NCI-H128 (cell line): Measurements from ENCODE around the gene PLPPR3.
A peak's percentile ranks its signal among the peaks of the same experiment; 100 is the strongest.

ENCODE experiments used
- DNase-seq: peaks from one replicate; lab custom pipeline; 2025; ENCODE audit not compliant: unreplicated experiment; lab: John Stamatoyannopoulos, UW

Gene PLPPR3

DNA sequence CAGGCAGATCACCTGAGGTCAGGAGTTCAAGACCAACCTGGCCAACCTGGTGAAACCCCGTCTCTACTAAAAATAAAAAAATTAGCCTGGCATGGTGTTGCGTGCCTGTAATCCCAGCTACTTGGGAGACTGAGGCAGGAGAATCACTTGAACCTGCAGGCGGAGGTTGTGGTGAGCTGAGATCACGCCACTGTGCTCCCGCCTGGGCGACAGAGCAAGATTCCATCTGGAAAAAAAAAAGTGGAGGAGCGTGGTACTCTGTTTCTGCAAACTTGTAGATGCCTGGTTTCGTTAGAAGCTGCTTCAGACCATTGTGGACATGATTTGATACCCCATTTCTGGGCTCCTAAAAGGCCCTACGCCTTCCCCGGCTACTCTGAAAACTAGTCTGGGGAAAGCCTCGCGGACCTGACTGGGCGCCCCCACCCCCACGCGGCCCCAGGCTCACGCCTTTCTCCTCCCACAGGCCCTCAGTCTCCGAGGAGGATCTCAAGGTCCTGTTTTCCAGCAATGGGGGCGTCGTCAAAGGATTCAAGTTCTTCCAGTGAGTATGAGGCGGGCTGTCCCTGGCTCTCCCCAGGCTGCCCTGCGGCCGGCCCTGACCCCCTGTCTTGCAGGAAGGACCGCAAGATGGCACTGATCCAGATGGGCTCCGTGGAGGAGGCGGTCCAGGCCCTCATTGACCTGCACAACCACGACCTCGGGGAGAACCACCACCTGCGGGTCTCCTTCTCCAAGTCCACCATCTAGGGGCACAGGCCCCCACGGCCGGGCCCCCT lies 11.5 kb downstream of the PLPPR3 start:
- no peak for DNase-seq

DNA sequence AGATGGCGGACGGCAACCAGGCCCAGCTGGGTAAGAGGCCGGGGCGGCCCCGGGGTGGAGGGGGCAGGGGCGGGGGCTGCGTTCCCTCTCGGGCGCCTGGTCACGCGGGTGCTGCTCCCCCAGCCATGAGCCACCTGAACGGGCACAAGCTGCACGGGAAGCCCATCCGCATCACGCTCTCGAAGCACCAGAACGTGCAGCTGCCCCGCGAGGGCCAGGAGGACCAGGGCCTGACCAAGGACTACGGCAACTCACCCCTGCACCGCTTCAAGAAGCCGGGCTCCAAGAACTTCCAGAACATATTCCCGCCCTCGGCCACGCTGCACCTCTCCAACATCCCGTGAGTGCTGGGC lies 13.4 kb downstream of the PLPPR3 start:
- no peak for DNase-seq

DNA sequence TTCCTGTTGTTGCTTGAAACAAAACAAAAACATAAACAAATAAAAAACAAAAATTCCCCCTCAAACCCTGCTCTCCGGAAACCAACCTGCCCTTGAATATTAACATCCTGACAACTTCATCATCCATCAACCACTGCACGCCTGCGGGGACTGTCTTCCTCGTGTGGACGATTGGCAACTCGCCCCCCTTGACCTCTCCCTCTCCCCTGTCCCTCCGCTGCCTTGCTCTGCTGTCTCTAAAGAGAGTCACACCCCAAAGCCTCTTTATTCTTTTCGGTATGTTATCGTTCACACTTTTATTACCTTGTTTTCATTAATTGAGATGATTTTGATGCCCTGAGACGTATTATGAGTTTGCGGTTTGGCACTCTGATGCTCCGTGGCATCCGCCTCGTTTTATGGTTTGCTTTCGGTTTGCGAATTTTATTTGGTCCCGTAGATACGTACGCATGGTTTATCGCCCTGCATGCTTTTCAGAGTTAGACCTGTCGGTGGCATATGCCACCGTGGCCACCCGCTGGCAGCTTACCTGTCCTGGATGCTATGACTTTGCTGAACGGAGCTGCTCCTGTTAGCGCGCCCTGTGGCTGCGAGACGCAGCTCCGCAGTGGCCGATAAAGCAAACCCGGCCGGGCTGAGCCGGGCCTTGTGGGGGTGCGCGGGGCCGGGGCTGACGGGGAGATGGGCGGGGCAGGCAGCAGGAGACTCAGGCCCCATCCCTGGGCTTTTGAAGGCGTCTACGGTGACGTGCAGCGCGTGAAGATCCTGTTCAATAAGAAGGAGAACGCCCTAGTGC lies 13.9 kb downstream of the PLPPR3 start:
- no peak for DNase-seq

DNA sequence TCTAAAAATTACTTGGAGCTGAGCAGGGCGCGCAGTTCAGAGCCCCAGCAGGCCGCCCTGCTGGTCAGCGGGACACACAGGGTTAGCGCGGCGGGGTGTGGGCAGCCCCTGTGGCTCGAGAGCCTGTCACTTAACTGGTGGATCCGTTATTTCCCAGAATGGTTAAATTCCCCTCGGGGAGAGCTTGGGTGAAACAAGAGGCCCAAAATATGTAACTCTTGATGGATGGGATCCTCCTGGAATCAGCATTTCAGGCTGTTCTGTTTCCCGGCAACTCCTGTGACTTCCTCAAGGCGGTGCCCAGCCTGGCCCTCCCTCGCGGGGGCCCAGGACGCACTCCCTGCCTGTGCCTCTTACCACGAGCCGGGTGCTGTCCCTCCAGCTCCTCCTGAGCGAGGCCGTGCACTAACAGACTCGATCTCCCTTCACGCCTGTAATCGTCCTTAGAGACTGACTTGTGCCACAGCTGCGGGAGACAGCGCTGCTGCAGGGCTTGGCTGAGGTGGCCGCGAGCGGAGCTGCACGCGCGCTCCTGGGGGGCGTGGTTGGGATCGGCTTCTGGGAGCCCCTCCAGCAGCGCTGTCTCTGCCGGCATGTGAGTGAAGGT lies 14.8 kb downstream of the PLPPR3 start:
- no peak for DNase-seq

DNA sequence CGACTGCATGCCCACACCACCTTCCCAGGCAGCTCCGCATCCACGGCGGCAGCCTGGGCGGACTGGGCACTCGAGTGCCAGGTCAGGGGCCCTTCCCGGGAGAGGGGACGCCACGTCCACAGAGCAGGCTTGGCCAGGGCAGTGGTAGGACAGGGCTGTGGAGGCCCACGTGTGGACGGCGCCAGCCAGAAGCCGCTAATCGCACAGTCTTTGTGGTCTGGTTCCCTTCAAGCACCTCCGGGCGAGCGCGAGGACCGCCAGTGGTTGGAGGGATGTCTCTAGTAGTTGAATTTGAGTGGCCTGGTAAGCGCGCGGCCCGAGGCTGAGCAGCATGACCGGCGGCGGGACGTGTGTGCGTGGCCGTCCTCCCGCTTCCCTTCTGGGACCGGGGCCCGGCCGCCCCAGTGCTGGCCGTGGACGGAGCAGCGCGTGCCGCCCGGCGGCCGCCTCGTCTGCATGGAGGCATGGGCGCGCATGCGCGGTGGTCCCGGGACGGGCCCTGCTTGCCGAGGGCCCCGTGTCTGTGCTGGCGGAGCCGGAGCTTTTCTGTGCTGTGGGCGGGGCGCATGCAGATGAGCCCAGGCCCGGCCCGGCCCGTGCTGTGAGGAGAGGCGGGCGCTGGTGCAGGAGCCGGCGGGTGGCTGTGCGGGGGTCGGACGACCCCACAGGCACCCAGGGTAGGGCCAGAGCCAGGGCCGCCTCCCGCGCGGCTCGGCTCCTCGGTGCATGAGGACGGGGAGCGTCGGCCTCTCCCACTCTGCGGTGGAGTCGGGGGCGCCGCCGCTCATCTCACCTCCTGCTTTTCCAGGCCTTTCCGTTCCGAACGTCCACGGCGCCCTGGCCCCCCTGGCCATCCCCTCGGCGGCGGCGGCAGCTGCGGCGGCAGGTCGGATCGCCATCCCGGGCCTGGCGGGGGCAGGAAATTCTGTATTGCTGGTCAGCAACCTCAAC lies 15.9 kb downstream of the PLPPR3 start:
- DNase-seq = no peak

DNA sequence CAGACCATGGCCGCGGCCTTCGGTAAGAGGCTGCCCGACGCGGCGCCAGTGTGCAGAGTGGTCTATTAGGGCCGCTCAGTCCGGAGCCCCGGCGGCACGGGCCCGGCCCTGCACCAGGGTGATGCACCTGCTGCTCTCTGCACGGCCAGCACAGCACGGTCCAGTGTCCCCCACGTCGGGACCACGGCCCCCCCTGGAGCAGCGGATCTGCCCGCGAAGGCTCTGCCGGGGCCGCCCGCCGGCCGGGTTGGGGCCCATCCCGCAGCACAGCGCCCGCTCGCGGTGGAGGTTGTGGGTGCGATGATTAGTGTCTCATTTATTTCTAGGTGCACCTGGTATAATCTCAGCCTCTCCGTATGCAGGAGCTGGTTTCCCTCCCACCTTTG lies 16.6 kb downstream of the PLPPR3 start:
- DNase-seq = no peak

DNA sequence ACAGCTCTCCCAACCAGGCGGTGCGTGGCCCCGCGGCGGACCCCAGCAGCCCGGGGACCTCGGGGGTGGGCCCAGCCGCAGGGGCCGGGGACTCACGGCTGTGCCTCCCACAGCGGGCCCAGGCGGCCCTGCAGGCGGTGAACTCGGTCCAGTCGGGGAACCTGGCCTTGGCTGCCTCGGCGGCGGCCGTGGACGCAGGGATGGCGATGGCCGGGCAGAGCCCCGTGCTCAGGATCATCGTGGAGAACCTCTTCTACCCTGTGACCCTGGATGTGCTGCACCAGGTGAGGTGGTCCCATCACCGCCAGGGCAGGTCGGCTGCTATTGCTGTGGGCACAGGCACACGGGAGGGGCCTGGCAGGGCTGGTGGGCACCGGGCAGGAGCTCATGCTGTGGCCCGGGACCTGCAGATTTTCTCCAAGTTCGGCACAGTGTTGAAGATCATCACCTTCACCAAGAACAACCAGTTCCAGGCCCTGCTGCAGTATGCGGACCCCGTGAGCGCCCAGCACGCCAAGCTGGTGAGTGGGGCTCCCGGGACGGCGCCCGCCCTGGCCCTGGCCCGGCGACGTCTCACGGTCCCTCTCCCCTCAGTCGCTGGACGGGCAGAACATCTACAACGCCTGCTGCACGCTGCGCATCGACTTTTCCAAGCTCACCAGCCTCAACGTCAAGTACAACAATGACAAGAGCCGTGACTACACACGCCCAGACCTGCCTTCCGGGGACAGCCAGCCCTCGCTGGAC lies 17.2 kb downstream of the PLPPR3 start:
- DNase-seq = no peak

DNA sequence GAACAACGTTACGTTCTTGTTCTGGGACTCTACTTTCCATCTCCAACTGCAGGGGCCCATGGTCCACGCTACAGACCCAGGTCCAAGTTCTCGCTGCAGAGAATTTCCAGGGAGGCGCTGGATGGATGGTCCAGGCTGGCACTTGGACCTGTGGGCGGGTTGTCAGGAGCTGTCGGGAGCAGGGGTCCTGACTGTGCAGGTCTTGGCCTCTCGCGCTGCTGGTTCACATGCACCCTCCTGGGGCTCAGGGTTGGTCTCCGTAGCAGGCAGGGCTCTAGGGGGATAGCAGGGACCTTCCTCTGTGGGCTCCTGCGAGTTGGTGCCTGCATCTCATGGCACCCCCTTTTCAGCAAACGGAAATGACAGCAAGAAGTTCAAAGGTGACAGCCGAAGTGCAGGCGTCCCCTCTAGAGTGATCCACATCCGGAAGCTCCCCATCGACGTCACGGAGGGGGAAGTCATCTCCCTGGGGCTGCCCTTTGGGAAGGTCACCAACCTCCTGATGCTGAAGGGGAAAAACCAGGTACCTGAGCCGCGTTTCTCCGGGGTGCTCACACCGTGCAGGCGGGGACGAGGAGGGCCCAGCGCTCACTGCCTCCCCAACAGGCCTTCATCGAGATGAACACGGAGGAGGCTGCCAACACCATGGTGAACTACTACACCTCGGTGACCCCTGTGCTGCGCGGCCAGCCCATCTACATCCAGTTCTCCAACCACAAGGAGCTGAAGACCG lies 17.9 kb downstream of the PLPPR3 start:
- no peak for DNase-seq

DNA sequence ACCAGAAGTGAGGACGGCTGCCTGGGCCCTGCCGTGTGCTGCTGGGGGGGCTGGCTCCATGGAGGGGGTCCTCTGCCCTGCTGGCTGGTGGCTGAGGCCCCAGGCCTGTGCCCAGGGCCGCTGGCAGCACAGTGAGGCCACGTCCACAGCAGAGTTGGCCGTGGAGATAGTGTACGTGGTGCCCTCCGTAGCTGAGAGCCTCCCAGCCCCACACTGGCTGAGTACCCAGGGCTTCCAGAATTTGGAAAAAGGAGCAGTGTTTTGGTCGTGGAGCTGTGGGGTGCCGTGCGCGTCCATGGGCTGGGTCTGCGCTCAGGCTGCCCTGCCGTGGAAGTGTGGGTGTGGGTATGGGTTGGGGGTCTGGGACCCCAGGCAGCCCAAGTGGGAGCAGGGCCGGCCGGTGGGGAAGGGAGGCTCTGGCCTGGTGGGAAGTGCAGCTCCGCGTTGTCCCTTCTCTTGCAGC lies 18.6 kb downstream of the PLPPR3 start:
- DNase-seq = no peak

DNA sequence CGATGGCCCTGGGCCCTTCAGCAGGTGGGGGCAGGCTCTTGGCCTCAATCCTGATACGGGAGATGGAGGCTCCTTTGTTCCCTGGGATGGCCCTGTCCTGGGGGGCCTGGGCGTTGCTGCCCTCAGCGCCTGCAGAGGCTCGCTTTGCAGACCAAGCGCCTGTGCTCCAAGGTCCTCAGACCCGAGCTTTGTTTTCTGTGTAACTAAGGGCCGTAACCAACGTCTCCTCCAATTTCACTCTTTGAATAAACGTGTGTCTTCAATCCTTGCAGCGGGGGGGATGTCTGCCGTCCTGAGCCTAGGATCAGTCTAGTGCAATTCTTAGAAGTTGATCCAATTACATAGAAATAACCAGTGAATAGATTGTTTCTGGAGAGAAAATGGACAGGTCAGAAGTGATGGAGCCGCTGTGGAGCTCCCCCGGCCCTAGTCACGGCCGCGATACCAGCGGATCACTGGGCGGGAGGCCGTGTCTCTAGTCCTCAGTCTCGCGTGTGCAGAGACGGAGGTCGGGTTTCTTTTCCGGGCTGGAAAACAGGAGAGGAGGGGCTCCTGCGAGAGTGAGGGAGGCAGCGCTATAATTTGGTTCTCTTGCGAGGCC lies 19.2 kb downstream of the PLPPR3 start:
- peak; percentile 14 for DNase-seq

DNA sequence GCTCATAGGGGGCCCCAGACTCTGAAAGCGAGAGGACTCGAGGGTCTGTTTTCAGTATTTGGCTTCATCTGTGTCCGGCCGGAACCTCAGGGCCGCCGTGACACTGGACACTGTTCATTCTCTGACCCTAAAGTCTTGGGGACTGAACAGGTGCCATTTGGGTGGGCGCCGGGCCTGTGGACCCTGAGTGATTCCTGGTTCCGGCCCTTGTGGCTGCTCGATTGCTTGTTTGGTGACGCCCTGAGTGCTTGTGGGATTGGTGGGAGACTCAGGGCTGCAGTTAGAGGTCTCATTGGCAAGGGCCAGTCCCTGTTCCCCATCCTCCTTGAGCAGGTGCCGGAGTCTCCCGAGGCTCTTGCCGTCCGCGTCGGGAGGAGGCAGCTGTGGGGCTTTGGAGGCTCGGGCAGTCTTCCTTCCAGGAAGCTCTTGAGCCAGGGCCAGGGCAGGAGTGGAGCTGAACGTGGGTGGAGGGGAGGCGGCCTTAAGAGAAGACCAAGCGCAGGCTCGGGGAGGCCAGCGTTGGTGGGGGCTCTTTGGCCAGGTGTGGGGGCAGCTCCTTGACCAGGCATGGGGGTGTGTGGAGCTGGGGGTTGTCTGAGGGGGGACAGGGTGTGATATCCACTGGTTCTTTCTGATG lies 19.8 kb downstream of the PLPPR3 start:
- DNase-seq = no peak

DNA sequence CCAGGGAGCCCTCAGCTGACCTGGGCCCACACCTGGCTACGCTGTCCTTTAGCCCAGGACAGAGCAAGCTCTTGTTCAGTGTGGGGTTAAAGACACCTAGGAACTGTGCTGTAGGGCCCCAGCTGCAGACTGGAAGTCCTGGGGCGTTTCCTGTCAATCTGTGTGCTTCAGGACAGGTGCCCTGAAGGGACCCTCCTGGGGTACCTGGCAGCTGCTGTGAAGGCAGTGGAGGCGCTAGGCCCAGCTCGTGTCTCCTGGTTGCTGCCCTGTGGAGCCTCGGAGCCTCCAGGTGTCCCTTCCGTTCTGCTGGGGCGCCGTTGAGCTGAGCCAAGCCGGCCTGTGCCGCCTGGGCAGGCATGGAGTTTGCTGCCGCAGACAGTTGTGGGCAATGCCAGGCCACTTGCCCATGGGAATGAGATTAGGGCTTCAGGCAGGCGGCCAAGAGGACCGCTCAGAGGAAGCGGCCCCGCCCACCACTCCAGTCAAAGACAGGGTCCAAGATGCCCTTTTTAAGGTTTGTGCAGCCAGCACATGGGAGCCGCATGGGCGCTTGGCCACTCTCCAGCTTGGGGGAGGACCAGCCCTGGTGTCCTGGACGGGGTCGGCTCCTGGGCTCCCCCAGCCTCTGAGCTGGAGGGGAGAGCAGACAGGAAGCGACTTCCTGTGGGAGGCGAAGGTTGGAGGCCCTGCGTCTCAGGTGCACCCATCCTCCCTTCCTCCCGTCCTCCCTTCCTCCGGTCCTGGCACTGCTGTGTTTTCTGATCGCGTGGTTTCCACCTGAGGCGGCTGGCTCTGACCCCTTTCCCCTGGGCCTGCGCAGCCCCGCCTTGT lies 20.5 kb downstream of the PLPPR3 start:
- no peak for DNase-seq

DNA sequence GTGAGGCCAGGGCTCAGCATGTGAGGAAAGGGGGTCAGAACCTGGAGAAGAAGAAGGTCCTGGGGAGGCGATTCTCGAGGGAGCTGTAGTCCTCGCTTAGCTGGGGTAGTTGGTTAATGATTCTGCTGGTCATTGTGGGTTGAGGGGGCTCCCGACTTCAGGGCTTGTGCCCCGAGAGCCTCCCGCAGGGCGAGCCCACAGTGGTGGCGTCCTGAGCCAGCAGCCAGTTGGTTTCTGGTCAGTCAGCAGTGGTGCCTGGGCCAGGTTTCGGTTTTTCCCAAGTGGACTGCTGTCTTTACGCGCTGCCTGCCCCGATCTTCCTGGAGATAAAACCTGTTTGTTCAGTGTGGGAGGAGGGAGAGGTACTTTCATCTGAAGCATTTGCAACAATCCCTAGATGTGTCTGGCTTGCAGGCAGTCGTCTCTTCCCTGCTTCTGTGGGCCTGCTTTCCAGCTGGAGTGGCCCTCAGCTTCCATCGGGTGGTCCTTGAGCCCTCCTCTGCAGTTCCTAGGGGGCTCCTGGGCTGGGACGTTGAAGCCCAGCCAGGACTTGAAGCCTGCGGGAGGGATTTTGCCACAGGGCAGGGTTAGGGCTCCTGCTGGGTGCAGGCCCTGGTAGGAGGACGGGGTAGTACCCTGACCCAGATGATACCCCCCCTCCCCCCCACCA lies 21.3 kb downstream of the PLPPR3 start:
- no peak for DNase-seq

DNA sequence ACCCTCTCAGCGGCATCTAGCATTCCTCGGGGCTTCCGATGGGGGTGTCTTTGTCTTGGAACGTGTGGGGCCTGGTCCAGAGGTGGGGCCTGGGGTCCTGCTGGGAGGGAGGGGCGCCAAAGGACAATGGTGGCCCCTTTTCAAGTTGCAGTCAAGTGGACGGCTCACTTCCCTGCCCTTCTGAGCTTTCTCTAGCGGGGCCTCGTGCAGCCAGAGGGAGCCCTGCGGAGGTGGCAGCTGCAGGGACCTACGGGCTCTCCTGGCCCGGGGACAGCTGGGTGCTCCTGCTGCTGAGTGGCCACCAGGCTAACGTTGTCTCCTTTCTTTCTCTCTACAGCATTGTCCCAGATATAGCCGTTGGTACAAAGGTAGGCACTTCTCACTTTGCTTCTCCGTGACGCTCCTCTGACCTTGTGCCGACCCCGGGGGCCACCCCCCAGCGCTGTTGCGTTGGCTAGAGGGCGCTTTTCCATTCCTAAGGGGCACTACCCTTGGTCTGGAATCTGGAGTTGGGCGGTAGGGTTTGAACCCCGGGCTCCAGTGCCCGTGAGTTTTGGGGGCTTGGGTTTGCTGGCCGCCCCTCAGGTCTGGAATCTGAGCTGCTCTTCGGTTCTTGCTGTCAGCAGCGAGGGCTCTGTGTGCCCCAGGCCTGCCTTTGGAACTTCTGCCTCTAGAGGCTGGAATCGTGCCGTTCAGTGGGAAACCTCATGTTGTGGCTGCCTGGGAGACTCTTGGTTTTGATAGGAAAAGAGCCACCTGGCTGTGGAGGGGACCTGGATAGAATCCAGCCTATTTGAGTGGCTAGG lies 22.5 kb downstream of the PLPPR3 start:
- DNase-seq = peak; percentile 12

DNA sequence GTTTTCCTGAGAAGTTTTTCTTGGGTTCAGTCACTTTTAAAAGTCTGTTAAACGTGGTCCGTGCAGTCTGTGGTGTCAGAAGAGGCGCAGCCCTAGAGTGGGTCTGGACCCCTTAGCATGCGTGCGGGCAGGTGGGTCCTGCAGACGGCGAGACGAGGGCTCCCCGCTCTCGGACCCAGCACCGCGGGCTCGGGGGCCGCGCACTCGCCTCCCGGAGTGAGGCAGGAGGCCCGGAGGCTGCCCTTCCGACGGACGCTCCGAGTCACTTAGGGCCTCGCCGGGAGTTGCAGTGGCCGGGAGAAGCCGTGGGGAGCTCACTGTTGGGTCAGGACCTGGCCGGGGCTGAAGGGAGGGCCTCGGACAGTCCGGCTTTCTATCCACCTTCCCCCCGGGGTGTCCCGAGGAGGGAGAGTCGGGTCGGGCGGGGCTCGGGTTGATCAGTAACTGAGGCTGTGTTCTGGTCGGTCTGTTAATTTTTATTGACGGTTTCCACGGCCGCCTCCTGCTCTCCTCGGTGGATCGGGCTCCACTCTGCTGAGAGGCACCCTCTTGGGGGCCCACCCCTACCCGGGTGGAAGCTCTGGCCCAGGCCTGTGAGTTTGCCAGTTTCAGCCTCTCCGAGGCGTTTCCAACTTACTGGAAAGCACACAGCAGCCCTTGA lies 23.2 kb downstream of the PLPPR3 start:
- DNase-seq = no peak
